HepG2 (cell line): ENCODE data around the gene POLR3H. TPM values are rescaled to one million over a fixed set of nuclear protein-coding genes. Genes with fewer than 3 reads are reported as not detected.

Source experiments
- ATAC-seq: fragments of 200-7000 bp; cut with Tn5 transposase; 3 replicates; pipeline ENCODE4 v1.9.1; 2020; ENCODE audit warnings: mild to moderate bottlenecking, moderate library complexity
- BruUV-seq: library from RNA; stranded (reverse); fragments of 400-500 nt; replicated peaks from 2 replicates; lab custom pipeline; 2021; lab: Mats Ljungman, UMichigan
- CTCF ChIA-PET: fragments of 300-600 bp; formaldehyde crosslinking; extraction: SDS; loops from one replicate; lab custom pipeline; 2021; ENCODE audit warnings: low total read pairs, inconsistent platforms, low intra/inter-chr PET ratio; lab: Yijun Ruan, JAX
- POLR2A ChIA-PET: fragments of 350-600 bp; sonication (Branson Sonifier 250); formaldehyde crosslinking; loops from one replicate; lab custom pipeline; 2020; ENCODE audit warnings: antibody characterized with exemption, inconsistent platforms; lab: Yijun Ruan, JAX
- DNase-seq: peaks from one replicate; pipeline ENCODE4 v3.0.0-alpha.2; 2015; ENCODE audit warnings: low spot score
- FAIRE-seq: peaks from 3 replicates; lab custom pipeline; 2011; peaks lifted over from hg19 to GRCh38; lab: Jason Lieb, UNC
- H2AFZ ChIP-seq: one replicate; pipeline ENCODE4 v1.6.1; 2011; ENCODE audit warnings: low read length, inconsistent platforms
- H3K27ac ChIP-seq: fragments of 300-600 bp; 3 replicates; pipeline ENCODE4 v1.8.0; 2011; ENCODE audit warnings: mixed run types, mild to moderate bottlenecking, mixed read lengths, low read length, inconsistent platforms; ENCODE audit not compliant: insufficient read depth; ENCODE audit errors: extremely low read length
- H3K27me3 ChIP-seq, 2 experiments: fragments of 200-600 bp in 1 of 2; 2 replicates in 1 of 2; 3 replicates in 1 of 2; pipeline versions ENCODE4 v1.6.0 to v1.8.0; 2011; ENCODE audit warnings: low read length in 2 of 2, mild to moderate bottlenecking in 2 of 2, moderate library complexity in 2 of 2, inconsistent platforms in 1 of 2; ENCODE audit not compliant: insufficient read depth in 2 of 2, control insufficient read depth in 1 of 2
- H3K36me3 ChIP-seq, 2 experiments: fragments of 200-600 bp in 1 of 2; replicated peaks in 1 of 2; 2 replicates in 1 of 2; 3 replicates in 1 of 2; pipeline versions ENCODE4 v1.5.1 to v1.8.0; 2011; ENCODE audit warnings: low read length in 2 of 2, inconsistent platforms in 1 of 2; ENCODE audit not compliant: insufficient read depth in 2 of 2, control insufficient read depth in 1 of 2
- H3K4me1 ChIP-seq: 2 replicates; pipeline ENCODE4 v1.5.1; 2012; ENCODE audit warnings: low read length, inconsistent platforms; ENCODE audit not compliant: insufficient read depth
- H3K4me2 ChIP-seq: 2 replicates; pipeline ENCODE4 v1.6.0; 2011; ENCODE audit warnings: low read depth, low read length, inconsistent platforms
- H3K4me3 ChIP-seq, 3 experiments: fragments of 200-600 bp in 1 of 3; sonication (generic), shearing (Covaris generic) in 1 of 3; replicated peaks in 1 of 3; 2 replicates each; pipeline ENCODE4 v1.5.1; 2011 to 2016; ENCODE audit warnings: low read length in 3 of 3, inconsistent platforms in 2 of 3, low read depth in 2 of 3, mild to moderate bottlenecking in 2 of 3, control low read depth in 1 of 3, mixed read lengths in 1 of 3; ENCODE audit not compliant: insufficient read depth in 1 of 3
- H3K79me2 ChIP-seq: one replicate; pipeline ENCODE4 v1.6.1; 2011; ENCODE audit warnings: low read length, inconsistent platforms; ENCODE audit not compliant: insufficient read depth
- H3K9ac ChIP-seq: 2 replicates; pipeline ENCODE4 v1.6.0; 2011; ENCODE audit warnings: mild to moderate bottlenecking, low read depth, low read length, inconsistent platforms; ENCODE audit not compliant: insufficient read depth
- H3K9me3 ChIP-seq: 2 replicates; pipeline ENCODE4 v1.5.1; 2012; ENCODE audit warnings: mild to moderate bottlenecking, low read length
- H4K20me1 ChIP-seq: 2 replicates; pipeline ENCODE4 v1.6.0; 2011; ENCODE audit warnings: inconsistent platforms, mild to moderate bottlenecking, low read length, moderate library complexity; ENCODE audit not compliant: insufficient read depth
- ARID5B ChIP-seq: IDR thresholded peaks from 2 replicates; pipeline ENCODE4 v1.4.0; 2020; ENCODE audit warnings: mild to moderate bottlenecking, missing genetic modification reagents
- CBX1 ChIP-seq: IDR thresholded peaks from one replicate; pipeline ENCODE4 v1.6.1; 2016; ENCODE audit warnings: antibody characterized with exemption, low read depth
- KDM3A ChIP-seq: IDR thresholded peaks from 2 replicates; pipeline ENCODE4 v1.6.1; 2018; ENCODE audit warnings: low read depth, missing compliant biosample characterization
- MIER2 ChIP-seq: IDR thresholded peaks from 2 replicates; pipeline ENCODE4 v1.6.1; 2016; ENCODE audit warnings: missing biosample characterization, missing genetic modification reagents
- ZNF446 ChIP-seq: sonication (generic); formaldehyde crosslinking; IDR thresholded peaks from 2 replicates; pipeline ENCODE4 v1.5.0; 2020; ENCODE audit warnings: mild to moderate bottlenecking, missing genetic modification reagents
- ZNF574 ChIP-seq: sonication (generic); formaldehyde crosslinking; IDR thresholded peaks from 2 replicates; pipeline ENCODE4 v1.4.0; 2020; ENCODE audit warnings: missing genetic modification reagents
- ZNF747 ChIP-seq: sonication (generic); formaldehyde crosslinking; IDR thresholded peaks from 2 replicates; pipeline ENCODE4 v1.8.1; 2023; ENCODE audit warnings: missing genetic modification reagents, mild to moderate bottlenecking, borderline replicate concordance
- ZNF749 ChIP-seq: sonication (generic); formaldehyde crosslinking; IDR thresholded peaks from 2 replicates; pipeline ENCODE4 v1.8.0; 2022; ENCODE audit warnings: mild to moderate bottlenecking, missing genetic modification reagents, moderate library complexity, borderline replicate concordance
- ZNF776 ChIP-seq: sonication (generic); formaldehyde crosslinking; IDR thresholded peaks from 2 replicates; pipeline ENCODE4 v1.4.0; 2020; ENCODE audit warnings: mild to moderate bottlenecking, missing genetic modification reagents
- ZSCAN9 ChIP-seq: IDR thresholded peaks from 2 replicates; pipeline ENCODE4 v1.6.1; 2016; ENCODE audit warnings: borderline replicate concordance
- WGBS: methylation state at CpG from one replicate; pipeline ENCODE4 v1.1.6; 2017; ENCODE audit warnings: low lambda C conversion rate; 5-methylcytosine and 5-hydroxymethylcytosine counted together
- in situ Hi-C: cut with HindIII; loops from 2 replicates; pipeline ENCODE4 v1.10.0; 2017; ENCODE audit warnings: low pct_unique_long_range_greater_than_20kb; ENCODE audit not compliant: extremely low pct_ligation_motif_present
- intact Hi-C: fragments of 100-400 bp; cut with micrococcal nuclease; formaldehyde crosslinking; loops from one replicate; pipeline ENCODE4 v1.10.0; 2022; ENCODE audit not compliant: unreplicated experiment
- polyA plus RNA-seq, 8 experiments: library from polyadenylated mRNA; depleted of rRNA in 3 of 8; stranded (reverse) in 7 of 8; unstranded in 1 of 8; fragments of >200 nt; fragmentation: Illumina TruSeq in 4 of 8; extraction: Trizol in 4 of 8; gene quantifications; 2 replicates each; pipeline versions ENCODE4 v1.2.1 to v1.2.3, GENCODE V29; 2011 to 2016; ENCODE audit warnings: low read depth in 4 of 8, missing spikeins in 1 of 8, mixed read lengths in 1 of 8; ENCODE audit not compliant: insufficient read depth in 1 of 8
- total RNA-seq, 5 experiments: library from RNA; depleted of rRNA; stranded (reverse); fragments of >200 nt; fragmentation: Illumina TruSeq; extraction: Trizol; gene quantifications; 2 replicates each; pipeline ENCODE4 v1.2.3, GENCODE V29; 2016; ENCODE audit warnings: low read depth in 1 of 5
- TF ChIP-seq, protein P1 (sequence below): sonication (generic); formaldehyde crosslinking; IDR thresholded peaks from 2 replicates; pipeline ENCODE4 v1.4.0; 2020; ENCODE audit warnings: mild to moderate bottlenecking, missing genetic modification reagents

POLR3H gene
- total and polyA plus RNA-seq, 2 of the 13 experiments (the other 11 are each of a cell fraction or from before 2014, with no cell fraction given) = 10.3 to 28.6 TPM

GRCh38 chr22:41479671-41480396 lies 64.4 kb downstream of the POLR3H start:
- Histone ChIP-seq H3K27me3 (no peaks in the 10 kb centered on the region), H3K36me3 (peaks cover 4 to 11% of the 10 kb centered on the region in 2 experiments; a peak in 4 of 5 replicates), H3K9me3 (no peaks in the 10 kb centered on the region), H3K4me2 (no peak overlapping the region), H2AFZ (no peak overlapping the region), H3K27ac (no peak overlapping the region), H3K79me2 (peaks cover 84% of the 10 kb centered on the region), H3K4me3 (no peak overlapping the region), H3K9ac (no peak overlapping the region), H4K20me1 (0 out of 2 replicates have a peak, but pooled peaks cover 7% of the 10 kb centered on the region), H3K4me1 (peaks cover 16% of the 10 kb centered on the region)
- 98% methylated on average over 4 of the region's 6 CpGs for WGBS
- CTCF ChIA-PET = no interaction called here
- in situ Hi-C loops = no loop called here
- FAIRE-seq = no peak
- intact Hi-C loops = no loop called here
- POLR2A ChIA-PET = interaction anchor here (1.3 to 1.5 kb wide), 2 partner anchors 11 to 99 kb away, joined by 3 to 4 read pairs; partner anchors contain the start of gene PHF5A
- TSS peak; percentile 26 for BruUV-seq
- no peak for DNase-seq
- no peak for ATAC-seq
- no peak for TF ChIP-seq ZNF574 (CRISPR knock-in tag)
- no peak for TF ChIP-seq ZNF446
- no peak for TF ChIP-seq ARID5B (CRISPR knock-in tag)
- TF ChIP-seq, protein P1, sequence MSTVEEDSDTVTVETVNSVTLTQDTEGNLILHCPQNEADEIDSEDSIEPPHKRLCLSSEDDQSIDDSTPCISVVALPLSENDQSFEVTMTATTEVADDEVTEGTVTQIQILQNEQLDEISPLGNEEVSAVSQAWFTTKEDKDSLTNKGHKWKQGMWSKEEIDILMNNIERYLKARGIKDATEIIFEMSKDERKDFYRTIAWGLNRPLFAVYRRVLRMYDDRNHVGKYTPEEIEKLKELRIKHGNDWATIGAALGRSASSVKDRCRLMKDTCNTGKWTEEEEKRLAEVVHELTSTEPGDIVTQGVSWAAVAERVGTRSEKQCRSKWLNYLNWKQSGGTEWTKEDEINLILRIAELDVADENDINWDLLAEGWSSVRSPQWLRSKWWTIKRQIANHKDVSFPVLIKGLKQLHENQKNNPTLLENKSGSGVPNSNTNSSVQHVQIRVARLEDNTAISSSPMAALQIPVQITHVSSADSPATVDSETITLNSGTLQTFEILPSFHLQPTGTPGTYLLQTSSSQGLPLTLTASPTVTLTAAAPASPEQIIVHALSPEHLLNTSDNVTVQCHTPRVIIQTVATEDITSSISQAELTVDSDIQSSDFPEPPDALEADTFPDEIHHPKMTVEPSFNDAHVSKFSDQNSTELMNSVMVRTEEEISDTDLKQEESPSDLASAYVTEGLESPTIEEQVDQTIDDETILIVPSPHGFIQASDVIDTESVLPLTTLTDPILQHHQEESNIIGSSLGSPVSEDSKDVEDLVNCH (CRISPR knock-in tag) = no peak
- TF ChIP-seq ZNF747 = no peak
- no peak for TF ChIP-seq ZNF749 (CRISPR knock-in tag)
- no peak for TF ChIP-seq CBX1
- no peak for TF ChIP-seq MIER2 (CRISPR knock-in tag)
- no peak for TF ChIP-seq KDM3A (CRISPR knock-in tag)
- TF ChIP-seq ZSCAN9 = no peak
- TF ChIP-seq ZNF776 (CRISPR knock-in tag) = no peak
